Measurements from ENCODE around the gene SCGB1D2. TPM values are rescaled to one million over a fixed set of nuclear protein-coding genes. Genes with fewer than 3 reads are reported as not detected.

The SCGB1D2 gene
- total and polyA plus RNA-seq, 2 of the 4 experiments (the other 2 are of a cell fraction), result not detected

DNA sequence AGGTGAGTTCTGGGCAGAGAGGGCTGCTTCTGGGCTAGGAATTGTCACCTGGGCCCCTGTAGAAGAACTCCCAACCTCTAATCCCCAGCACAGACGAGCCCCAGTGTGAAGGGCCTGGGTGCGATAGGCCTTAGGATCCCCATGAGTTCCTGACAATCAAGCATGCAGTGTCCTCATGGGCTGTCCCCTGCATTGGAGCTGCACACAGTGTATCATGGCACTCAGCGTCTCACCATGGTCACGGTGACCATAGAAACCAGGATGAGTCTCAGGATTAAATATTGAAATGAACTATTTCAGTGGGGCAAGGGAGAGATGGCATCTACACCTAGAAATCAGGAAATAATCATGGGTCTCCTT, 33.3 kb upstream of the SCGB1D2 start:
- no peak overlapping the region for H3K9ac ChIP-seq (ENCODE audit: low read depth, low read length)
- no peak overlapping the region for H2BK120ac ChIP-seq (ENCODE audit: low read depth, low read length)
- no peaks in the 10 kb centered on the region for H3K4me1 ChIP-seq (ENCODE audit: control insufficient read depth, insufficient read depth, low read length)
- WGBS, 2 experiments (ENCODE audit: extremely low coverage in 2 of 2, insufficient read length in 1 of 2), result 47% methylated on average over 3 of the region's 4 CpGs; no CpG with 5 or more reads in 1 of the 2 experiments
- dilution Hi-C loops (cut with HindIII; ENCODE audit: low sequenced_read_pairs, unreplicated experiment), result no loop called here
- BruUV-seq (replicated peaks), result no TSS peak
- no peak overlapping the region for H3K14ac ChIP-seq (replicated peaks; ENCODE audit: low read depth, low read length)
- H2BK20ac ChIP-seq (ENCODE audit: low read depth, low read length), result no peak overlapping the region
- H3K18ac ChIP-seq (ENCODE audit: low read depth, low read length), result no peak overlapping the region
- H3K9me3 ChIP-seq (ENCODE audit: control insufficient read depth, insufficient read depth, low read length), result no peaks in the 10 kb centered on the region
- no peak overlapping the region for H3K27ac ChIP-seq (ENCODE audit: insufficient read depth, low read length)
- TF ChIP-seq BHLHE40 (IDR thresholded peaks at IDR 0.05; ENCODE audit: low read depth, low read length) (no peak), FOS (IDR thresholded peaks at IDR 0.05; ENCODE audit: low read depth, low read length) (no peak)
- TF ChIP-seq, protein P1, sequence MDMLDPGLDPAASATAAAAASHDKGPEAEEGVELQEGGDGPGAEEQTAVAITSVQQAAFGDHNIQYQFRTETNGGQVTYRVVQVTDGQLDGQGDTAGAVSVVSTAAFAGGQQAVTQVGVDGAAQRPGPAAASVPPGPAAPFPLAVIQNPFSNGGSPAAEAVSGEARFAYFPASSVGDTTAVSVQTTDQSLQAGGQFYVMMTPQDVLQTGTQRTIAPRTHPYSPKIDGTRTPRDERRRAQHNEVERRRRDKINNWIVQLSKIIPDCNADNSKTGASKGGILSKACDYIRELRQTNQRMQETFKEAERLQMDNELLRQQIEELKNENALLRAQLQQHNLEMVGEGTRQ (IDR thresholded peaks at IDR 0.05; ENCODE audit: low read depth, low read length), result no peak
- no peak for DNase-seq
- no peak overlapping the region for H4K91ac ChIP-seq (ENCODE audit: insufficient read depth, low read depth, low read length)
- no peaks in the 10 kb centered on the region for H3K36me3 ChIP-seq (ENCODE audit: control insufficient read depth, insufficient read depth, low read length)
- no peaks in the 10 kb centered on the region; the same call in 1 of the 2 replicates for H3K9me1 ChIP-seq (ENCODE audit: insufficient read depth, low read length)
- no peak overlapping the region for H2AK9ac ChIP-seq (replicated peaks; ENCODE audit: low read depth, low read length, poor library complexity)
- no peak overlapping the region for H2AFZ ChIP-seq (replicated peaks; ENCODE audit: low read length, poor library complexity)
- in situ Hi-C loops (cut with MboI; ENCODE audit: low sequenced_read_pairs), result no loop called here
- H3K27me3 ChIP-seq (ENCODE audit: control insufficient read depth, insufficient read depth, low read length), result peaks cover 10% of the 10 kb centered on the region
- H2AK5ac ChIP-seq (ENCODE audit: low read depth, low read length), result no peak overlapping the region
- no peak overlapping the region for H3K23ac ChIP-seq (ENCODE audit: low read depth, low read length)
- H2BK5ac ChIP-seq (ENCODE audit: low read depth, low read length, poor library complexity, severe bottlenecking), result no peak overlapping the region
- no peaks in the 10 kb centered on the region for H3K79me1 ChIP-seq (ENCODE audit: low read depth in 1 of 2, low read length in 2 of 2)
- H3K4me2 ChIP-seq (ENCODE audit: low read depth, low read length), result no peak overlapping the region
- ChIA-PET CTCF (no interaction called here), POLR2A (ENCODE audit: unreplicated experiment) (no interaction called here)
- H4K5ac ChIP-seq (ENCODE audit: low read depth, low read length), result no peak overlapping the region
- no peak overlapping the region for H2BK15ac ChIP-seq (ENCODE audit: low read depth, low read length)
- ATAC-seq (ENCODE audit: low read depth), result no peak
- H4K8ac ChIP-seq (ENCODE audit: low read depth in 2 of 2, low read length in 2 of 2), result no peak overlapping the region
- no peak overlapping the region for H3K4ac ChIP-seq (ENCODE audit: low read depth, low read length)
- H3K4me3 ChIP-seq (ENCODE audit: insufficient read depth, low read depth, low read length), result no peak overlapping the region
- intact Hi-C loops (cut with micrococcal nuclease), result no loop called here
- H3K56ac ChIP-seq (ENCODE audit: extremely low read depth, insufficient read depth, low read length), result no peak overlapping the region
- H4K20me1 ChIP-seq (ENCODE audit: insufficient read depth, low read length), result no peaks in the 10 kb centered on the region

Data from IMR-90 (cell line).